ENCODE measurements around the gene MTHFS. TPM values are rescaled to one million over a fixed set of nuclear protein-coding genes. Genes with fewer than 3 reads are reported as not detected.
A peak's percentile ranks its signal among the peaks of the same experiment; 100 is the strongest.

Gene MTHFS
- 10 to 100 TPM in 2 of 4 donors, 1 to 10 TPM in 2; 4.8 to 11.8 (median 9.9) TPM for total RNA-seq

DNA sequence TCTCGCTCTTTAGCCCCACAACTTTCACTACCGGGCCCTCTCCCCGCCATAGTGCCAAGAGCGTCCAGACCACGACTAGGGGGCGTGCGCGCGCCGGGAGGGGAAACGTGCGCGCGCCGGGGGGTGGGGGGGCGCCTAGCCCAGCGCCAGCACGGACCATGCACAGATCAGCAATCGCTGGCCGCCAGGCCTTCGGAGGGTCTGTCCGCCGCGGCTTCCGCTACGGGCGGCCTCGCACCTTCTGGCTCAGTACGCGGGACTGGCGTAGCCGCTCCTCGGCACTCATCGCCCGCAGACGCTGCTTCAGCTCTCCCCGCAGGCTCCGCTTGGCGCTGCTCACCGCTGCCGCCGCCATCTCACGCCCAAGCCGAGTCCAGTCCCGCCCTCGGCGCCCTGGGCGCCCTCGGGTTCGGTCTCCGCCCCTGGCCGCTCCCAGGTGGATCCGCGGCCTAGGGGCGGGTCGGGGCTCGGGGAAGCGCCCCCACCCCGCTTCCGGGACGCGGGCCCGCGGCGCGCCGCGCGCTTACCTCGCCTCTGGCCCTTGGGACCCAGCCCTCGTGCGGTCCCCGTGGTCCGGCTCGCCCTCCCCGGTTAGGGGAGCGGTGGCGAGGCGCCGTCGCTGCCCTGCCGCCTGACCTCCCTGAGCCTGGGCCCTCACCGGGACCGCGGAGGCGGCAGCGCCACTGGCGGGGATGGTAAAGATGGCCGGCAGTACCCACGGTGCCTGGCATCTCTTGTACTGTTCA, at the start of gene MTHFS:
TSS of gene MTHFS (minus strand) at position 381 of the 746 bp plus-strand sequence. CDS start at position 355, 26 bp downstream.
- WGBS, 2 donors: 0% methylated on average over 3 to 25 of the region's 90 CpGs
- Histone ChIP-seq H3K36me3 (peaks cover 0 to 7% (median 0%) of the 10 kb centered on the region in 3 donors), H3K9me3 (no peaks in the 10 kb centered on the region), H3K27ac (peak within 1 kb of the TSS; percentile 89 to 95 (median 92)), H3K4me3 (peak within 1 kb of the TSS; percentile 68 to 92 (median 72)), H3K4me1 (peaks cover 0 to 40% (median 11%) of the 10 kb centered on the region in 3 donors), H3K27me3 (no peaks in the 10 kb centered on the region)
- peak in 2 of 4 donors; percentile 37 to 66 for TF ChIP-seq POLR2A (IDR thresholded peaks at IDR 0.05)
- TF ChIP-seq, protein P1, sequence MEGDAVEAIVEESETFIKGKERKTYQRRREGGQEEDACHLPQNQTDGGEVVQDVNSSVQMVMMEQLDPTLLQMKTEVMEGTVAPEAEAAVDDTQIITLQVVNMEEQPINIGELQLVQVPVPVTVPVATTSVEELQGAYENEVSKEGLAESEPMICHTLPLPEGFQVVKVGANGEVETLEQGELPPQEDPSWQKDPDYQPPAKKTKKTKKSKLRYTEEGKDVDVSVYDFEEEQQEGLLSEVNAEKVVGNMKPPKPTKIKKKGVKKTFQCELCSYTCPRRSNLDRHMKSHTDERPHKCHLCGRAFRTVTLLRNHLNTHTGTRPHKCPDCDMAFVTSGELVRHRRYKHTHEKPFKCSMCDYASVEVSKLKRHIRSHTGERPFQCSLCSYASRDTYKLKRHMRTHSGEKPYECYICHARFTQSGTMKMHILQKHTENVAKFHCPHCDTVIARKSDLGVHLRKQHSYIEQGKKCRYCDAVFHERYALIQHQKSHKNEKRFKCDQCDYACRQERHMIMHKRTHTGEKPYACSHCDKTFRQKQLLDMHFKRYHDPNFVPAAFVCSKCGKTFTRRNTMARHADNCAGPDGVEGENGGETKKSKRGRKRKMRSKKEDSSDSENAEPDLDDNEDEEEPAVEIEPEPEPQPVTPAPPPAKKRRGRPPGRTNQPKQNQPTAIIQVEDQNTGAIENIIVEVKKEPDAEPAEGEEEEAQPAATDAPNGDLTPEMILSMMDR (IDR thresholded peaks at IDR 0.05): peak in 4 of 6 experiments; percentile 14 to 54 (median 31)
- intact Hi-C loops (cut with DNase I): no loop called here
- DNase-seq: peak; percentile 54

DNA sequence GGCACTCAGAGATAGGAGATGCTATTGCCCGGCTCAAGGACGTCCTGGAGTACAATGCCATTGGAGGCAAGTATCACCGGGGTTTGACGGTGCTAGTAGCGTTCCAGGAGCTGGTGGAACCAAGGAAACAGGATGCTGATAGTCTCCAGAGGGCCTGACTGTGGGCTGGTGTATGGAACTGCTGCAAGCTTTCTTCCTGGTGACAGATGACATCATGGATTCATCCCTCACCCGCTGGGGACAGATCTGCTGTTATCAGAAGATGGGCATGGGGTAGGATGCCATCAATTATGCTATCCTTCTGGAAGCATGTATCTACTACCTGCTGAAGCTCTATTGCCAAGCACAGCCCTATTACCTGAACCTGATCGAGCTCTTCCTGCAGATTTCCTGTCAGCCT, 47.8 kb upstream of the MTHFS start:
- Histone ChIP-seq H3K4me1 (no peaks in the 10 kb centered on the region), H3K9me3 (no peaks in the 10 kb centered on the region), H3K27ac (no peak overlapping the region), H3K36me3 (no peaks in the 10 kb centered on the region), H3K4me3 (no peak overlapping the region), H3K27me3 (peaks cover 0 to 23% (median 0%) of the 10 kb centered on the region in 4 donors)
- DNase-seq: no peak
- TF ChIP-seq POLR2A (IDR thresholded peaks at IDR 0.05): no peak
- TF ChIP-seq, protein P1 (IDR thresholded peaks at IDR 0.05): no peak
- intact Hi-C loops (cut with DNase I): no loop called here
- 96 to 98% methylated on average over 4 to 6 of the region's 7 CpGs for WGBS, 2 donors

DNA sequence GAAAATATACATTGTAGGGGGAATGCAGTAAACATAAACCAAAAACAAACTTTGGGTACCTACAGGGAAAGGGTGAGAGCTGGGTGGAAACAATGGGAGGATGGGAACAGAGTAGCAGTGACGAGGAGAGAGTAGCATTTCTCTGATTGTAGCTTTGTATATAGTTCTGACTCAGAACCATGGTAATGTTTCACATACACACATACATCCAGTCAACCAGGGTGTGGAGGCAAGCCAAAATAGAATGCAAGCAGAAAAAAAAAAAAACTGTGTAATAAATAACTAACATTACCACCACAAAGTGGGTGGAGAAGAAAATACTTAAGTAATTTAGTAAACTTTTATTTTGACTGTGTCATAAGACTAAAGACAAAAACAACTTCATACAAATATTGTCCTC, 47.0 kb upstream of the MTHFS start:
- DNase-seq: no peak
- Histone ChIP-seq H3K4me3 (no peak overlapping the region), H3K36me3 (no peaks in the 10 kb centered on the region), H3K4me1 (no peaks in the 10 kb centered on the region), H3K27ac (no peak overlapping the region), H3K9me3 (no peaks in the 10 kb centered on the region), H3K27me3 (peaks cover 0 to 23% (median 0%) of the 10 kb centered on the region in 4 donors)
- WGBS, 2 donors: 32 to 47% methylated on average over 1 of the region's 1 CpG
- intact Hi-C loops (cut with DNase I): no loop called here
- TF ChIP-seq, protein P1 (IDR thresholded peaks at IDR 0.05): no peak
- TF ChIP-seq POLR2A (IDR thresholded peaks at IDR 0.05): no peak

DNA sequence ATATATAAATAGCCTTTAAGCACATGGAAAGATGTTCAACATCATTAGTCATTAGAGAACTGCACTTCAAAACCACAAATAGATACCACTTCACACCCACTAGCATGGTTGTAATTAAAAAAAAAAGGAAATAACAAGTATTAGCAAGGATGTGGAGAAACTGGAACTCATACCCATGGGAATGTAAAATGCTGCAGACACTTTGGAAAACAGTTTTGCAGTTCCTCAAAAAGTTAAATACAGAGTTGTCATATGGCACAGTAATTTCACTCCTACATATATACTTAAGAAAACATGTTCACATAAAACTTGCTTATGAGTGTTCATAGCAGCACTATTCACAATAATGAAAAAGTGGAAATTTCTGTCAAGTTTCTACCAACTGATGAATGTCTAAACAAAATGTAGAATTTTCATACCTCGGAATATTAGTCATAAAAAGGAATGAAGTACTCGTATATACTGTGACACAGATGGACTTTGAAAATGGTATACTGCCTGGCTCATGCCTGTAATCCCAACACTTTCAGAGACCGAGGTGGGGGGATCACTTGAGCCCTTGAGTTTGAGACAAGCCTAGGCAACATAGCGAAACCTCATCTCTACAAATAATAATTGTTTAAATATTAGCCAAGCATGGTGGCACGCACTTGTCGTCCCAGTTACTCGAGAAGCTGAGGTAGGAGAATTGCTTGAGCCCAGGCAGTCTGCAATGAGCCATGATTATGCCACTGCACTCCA, 46.1 kb upstream of the MTHFS start:
- Histone ChIP-seq H3K27me3 (peaks cover 0 to 23% (median 0%) of the 10 kb centered on the region in 4 donors), H3K36me3 (no peaks in the 10 kb centered on the region), H3K4me1 (no peaks in the 10 kb centered on the region), H3K4me3 (no peak overlapping the region), H3K9me3 (no peaks in the 10 kb centered on the region), H3K27ac (no peak overlapping the region)
- intact Hi-C loops (cut with DNase I): no loop called here
- no peak for TF ChIP-seq POLR2A (IDR thresholded peaks at IDR 0.05)
- no peak for DNase-seq
- 80 to 81% methylated on average over 7 of the region's 7 CpGs for WGBS, 2 donors

DNA sequence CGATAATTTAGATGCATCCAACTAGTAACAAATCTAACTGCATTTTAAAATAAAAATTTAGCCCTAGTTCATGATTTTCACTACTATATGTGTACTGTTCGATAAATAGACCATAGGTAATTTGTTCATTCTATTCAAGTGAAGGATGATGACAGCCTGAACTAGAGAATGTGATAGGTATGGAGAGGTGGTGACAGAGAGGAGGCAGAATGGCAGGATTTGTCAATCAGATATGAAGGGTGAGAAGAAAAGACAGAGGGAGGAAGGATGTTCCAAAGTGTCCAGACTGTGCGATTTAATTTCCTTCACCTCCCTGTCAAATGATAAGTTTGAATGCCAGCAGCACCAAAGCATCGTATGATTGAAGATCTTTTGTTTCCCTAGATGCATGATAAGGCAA, 42.6 kb upstream of the MTHFS start:
- Histone ChIP-seq H3K27ac (no peak overlapping the region), H3K27me3 (peaks cover 0 to 40% (median 0%) of the 10 kb centered on the region in 4 donors), H3K4me3 (no peak overlapping the region), H3K36me3 (no peaks in the 10 kb centered on the region), H3K4me1 (no peaks in the 10 kb centered on the region), H3K9me3 (no peaks in the 10 kb centered on the region)
- TF ChIP-seq, protein P1 (IDR thresholded peaks at IDR 0.05): no peak
- TF ChIP-seq POLR2A (IDR thresholded peaks at IDR 0.05): no peak
- DNase-seq: no peak
- intact Hi-C loops (cut with DNase I): no loop called here
- WGBS, 2 donors: 84 to 89% methylated on average over 4 of the region's 4 CpGs
